GM12878 (cell line): Measurements from ENCODE around the gene MCC.

Experiments used
- CREB1 ChIP-seq: IDR thresholded peaks from 2 replicates; pipeline ENCODE4 v1.6.1; 2012; ENCODE audit warnings: low read depth, mild to moderate bottlenecking, inconsistent platforms
- TF ChIP-seq, protein P1 (sequence below), 3 experiments: IDR thresholded peaks in 2 of 3; conservative IDR thresholded peaks in 1 of 3; 2 replicates each; pipeline ENCODE4 v1.5.1; 2011; ENCODE audit warnings: low read depth in 3 of 3, low read length in 3 of 3, mild to moderate bottlenecking in 3 of 3, control low read depth in 2 of 3, moderate library complexity in 2 of 3, inconsistent platforms in 1 of 3, mixed read lengths in 1 of 3; ENCODE audit not compliant: control insufficient read depth in 2 of 3, insufficient read depth in 1 of 3; ENCODE audit errors: extremely low read depth in 1 of 3

DNA sequence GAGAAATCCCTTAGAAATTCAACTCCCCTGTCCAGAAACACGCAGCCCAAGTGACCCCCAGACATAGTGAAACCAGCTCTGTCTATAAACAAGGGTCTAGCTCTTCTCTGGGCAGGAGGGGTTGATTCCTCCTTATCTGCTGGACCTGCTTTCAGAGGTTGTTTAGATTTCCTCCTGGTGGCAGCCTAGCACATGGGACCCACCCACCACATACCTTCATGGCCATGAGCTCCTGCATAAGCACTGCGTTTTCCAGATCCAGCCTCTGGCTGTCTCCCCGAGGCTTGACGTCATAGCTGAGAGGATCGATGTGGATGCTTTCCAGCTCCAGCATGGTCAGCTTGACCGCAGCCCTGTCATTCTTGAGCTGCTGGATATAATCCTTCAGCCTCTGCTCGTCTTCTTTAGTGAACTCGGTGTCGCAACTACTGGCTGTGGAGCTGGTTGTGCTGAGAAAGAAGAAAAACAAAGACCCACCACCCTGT is 434.7 kb downstream of the MCC start:
- TF ChIP-seq, protein P1, sequence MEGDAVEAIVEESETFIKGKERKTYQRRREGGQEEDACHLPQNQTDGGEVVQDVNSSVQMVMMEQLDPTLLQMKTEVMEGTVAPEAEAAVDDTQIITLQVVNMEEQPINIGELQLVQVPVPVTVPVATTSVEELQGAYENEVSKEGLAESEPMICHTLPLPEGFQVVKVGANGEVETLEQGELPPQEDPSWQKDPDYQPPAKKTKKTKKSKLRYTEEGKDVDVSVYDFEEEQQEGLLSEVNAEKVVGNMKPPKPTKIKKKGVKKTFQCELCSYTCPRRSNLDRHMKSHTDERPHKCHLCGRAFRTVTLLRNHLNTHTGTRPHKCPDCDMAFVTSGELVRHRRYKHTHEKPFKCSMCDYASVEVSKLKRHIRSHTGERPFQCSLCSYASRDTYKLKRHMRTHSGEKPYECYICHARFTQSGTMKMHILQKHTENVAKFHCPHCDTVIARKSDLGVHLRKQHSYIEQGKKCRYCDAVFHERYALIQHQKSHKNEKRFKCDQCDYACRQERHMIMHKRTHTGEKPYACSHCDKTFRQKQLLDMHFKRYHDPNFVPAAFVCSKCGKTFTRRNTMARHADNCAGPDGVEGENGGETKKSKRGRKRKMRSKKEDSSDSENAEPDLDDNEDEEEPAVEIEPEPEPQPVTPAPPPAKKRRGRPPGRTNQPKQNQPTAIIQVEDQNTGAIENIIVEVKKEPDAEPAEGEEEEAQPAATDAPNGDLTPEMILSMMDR (IDR thresholded peaks at IDR 0.05 in 2 of 3, conservative IDR thresholded peaks at IDR 0.05 in 1 of 3; ENCODE audit: control insufficient read depth in 2 of 3, extremely low read depth in 1 of 3, insufficient read depth in 1 of 3, low read depth in 3 of 3, low read length in 3 of 3) = no peak
- no peak for TF ChIP-seq CREB1
